UCSD-AML1 (cell line): ENCODE data around the gene ZNF346.

Source experiments
- DNase-seq: peaks from one replicate; lab custom pipeline; 2025; ENCODE audit not compliant: unreplicated experiment; lab: John Stamatoyannopoulos, UW

The ZNF346 gene

DNA sequence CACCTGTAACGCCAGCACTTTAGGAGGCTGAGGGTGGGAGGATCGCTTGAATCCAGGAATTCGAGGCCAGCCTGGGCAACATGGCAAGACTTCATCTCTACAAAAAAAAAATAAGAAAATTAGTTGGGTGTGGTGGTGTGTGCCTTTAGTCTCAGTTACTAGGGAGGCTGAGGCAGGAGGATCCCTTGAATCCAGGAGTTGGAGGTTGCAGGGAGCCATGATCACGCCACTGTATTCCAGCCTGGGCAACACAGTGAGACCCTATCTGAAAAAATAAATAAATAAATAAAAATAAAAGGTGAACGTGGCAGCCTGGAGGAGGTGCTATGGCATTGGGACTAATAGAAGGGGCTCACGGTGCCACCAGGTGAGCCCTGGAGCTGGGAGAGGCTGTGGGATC lies 71.3 kb downstream of the ZNF346 start:
- DNase-seq, result no peak

- no peak for DNase-seq
Observed at GRCh38 chr5:177094224-177095087, 72.0 kb downstream of the ZNF346 start.

GRCh38 chr5:177095088-177095669 lies 72.7 kb downstream of the ZNF346 start:
- no peak for DNase-seq

GRCh38 chr5:177096162-177097015 lies 73.9 kb downstream of the ZNF346 start:
- no peak for DNase-seq

GRCh38 chr5:177097016-177097985 lies 74.8 kb downstream of the ZNF346 start:
- no peak for DNase-seq

GRCh38 chr5:177098120-177098469 lies 75.6 kb downstream of the ZNF346 start:
- no peak for DNase-seq

DNA sequence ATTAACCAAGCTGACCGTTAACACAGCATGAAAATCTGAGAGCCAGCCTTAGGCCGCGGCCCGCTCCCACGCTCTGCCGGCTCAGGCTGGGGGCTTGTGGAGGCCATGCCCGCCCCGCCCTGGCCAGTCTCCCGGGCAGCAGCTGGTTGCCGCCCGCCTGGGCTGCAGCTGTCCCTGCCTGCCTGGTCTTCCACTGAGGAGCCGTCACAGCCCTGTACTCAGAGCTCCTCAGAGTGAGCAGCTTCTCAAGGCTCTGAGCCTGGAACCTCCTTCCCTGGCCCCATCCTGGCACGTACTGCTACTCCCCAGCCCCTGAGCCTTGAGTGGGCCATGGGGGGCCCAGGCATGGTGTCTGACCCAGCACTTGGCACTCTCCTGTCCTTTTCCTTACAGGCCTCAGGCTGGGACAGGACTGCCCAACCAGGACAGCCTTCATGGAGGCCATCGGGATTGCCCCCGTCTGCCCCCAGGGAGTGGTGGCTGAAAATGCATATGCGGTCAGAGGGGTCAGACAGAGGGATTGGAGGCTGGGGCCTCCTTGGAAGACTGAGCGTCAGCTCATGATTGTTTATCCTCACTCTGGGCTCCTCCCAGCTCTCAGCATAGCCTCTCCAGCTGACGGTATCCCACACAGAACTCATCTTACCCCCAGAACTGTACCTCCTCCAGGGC lies 76.1 kb downstream of the ZNF346 start:
- no peak for DNase-seq

- DNase-seq, result no peak
Observed at GRCh38 chr5:177099422-177100093, 77.1 kb downstream of the ZNF346 start.

DNA sequence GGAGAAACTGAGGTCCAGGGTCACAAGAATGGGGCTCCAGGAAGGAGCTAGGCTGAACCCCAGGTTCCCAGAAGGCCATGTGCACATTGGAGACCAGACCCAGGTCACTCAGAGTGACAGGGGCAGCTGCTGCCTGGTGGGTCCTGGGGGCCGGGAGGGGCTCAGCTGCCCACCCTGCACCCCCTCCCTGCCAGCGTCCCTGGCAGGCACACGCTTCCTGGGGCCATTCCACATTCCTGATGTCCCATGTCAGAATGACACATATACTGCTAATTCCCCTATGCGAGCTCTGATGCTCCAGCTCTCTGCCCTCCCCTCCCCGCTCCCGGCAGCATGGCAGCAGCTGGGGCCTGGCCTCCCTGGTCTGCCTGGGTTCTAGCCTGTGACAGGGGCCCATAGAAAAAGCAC lies 78.2 kb downstream of the ZNF346 start:
- DNase-seq, result no peak

DNA sequence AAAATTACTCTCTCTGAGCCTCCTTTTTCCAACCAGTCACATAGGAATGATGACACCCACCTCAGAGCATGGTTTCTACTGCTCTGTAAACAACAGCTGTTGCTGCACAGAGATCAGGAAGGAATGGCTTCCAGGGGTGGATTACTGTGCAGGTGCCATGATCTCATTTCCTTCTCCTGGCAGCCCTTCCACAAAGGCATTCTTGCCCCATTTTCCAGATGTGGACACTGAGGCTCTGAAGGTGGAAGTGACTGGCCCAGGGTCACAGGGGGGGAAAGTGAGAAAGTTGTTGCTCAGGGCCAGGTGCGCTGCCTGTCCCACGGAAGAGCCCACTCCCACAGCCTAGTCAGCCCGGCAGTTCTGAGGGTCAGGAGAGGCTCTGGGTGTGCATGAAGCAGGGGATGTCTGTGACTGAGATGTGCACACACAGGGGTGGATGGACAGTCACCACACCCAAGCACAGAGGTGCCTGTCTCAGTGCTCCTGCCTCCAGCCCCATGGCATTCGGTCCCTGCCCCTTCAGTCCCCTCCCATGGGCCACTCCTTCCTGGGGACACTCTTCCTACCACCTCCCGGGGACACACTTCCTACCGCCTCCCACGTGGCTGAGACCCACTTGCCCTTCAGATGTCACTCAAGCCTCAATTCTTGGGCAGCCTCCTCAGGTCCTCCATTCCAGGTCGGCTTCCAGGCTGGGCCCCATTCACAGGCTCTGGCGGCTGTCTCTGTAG lies 81.2 kb downstream of the ZNF346 start:
- no peak for DNase-seq

DNA sequence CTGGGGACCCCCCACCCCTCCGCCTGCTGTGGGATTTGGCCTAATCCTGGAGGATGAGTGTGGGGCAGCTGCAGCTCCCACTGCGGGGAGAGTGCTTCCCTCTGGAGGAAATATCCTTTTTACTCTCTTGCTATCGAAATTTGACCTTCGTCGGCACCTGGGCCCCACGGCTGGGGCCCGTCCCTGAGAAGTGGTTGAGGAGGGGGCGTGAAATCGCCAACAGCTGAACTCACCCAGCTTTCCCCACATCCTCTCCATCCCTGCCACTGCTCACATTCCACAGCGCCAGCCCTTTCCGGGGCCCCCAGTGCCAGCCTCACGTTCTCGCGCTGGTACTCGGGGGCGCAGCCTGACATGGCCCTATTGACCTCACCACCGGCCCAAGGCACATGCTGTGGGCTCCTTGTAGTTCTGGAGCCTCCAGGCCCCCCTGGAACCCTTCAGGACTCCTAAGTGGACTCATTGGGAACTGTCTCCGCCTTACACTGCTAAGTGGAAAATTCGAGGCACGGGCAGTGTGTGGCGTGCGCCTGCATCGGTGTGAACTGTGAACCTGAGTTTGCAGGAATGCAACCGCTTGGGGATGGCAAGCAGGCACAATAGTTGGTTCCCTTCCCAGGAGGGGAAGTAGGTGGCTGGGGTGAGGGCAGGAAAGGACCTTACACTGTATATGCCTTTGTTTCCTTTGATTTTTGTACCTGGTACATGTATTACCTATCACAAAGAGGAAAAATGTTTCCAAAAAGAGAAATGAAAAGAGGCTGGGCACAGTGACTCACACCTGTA lies 83.4 kb downstream of the ZNF346 start:
- DNase-seq, result no peak

- no peak for DNase-seq
Observed at GRCh38 chr5:177107159-177107558, 84.7 kb downstream of the ZNF346 start.

GRCh38 chr5:177109810-177110209 lies 87.3 kb downstream of the ZNF346 start:
- DNase-seq, result no peak

DNA sequence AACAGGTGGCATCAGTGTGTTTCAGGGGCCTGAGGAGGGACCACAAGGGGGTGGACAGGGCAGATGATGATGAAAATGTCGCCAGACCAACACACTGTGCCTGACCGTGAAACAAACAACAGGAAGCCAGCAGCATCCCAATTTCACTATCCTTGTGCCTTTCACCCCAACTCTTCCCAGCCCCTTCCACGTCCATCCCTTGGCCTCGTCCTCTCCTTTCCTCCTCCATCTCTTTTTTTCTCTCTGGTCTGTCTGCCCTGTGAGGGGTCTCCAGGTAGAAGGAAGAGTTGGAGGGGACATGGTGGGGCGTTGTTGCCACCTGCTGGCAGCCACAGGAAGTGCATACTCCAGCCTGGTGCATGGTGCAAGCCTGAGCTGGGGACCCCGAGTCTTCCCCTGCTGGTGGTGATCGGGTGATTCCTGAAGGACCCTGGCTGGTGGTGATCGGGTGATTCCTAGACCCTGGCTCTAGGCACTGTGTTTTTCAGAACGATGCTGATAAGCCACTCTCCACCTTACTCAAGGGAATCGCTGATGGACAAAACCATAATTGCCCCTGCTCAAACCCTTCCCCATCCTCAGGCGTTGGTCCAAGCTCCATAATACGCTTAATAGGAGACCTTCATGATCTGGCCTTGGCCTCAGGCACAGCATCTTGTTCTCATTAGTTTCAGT lies 89.4 kb downstream of the ZNF346 start:
- peak; percentile 60 for DNase-seq

DNA sequence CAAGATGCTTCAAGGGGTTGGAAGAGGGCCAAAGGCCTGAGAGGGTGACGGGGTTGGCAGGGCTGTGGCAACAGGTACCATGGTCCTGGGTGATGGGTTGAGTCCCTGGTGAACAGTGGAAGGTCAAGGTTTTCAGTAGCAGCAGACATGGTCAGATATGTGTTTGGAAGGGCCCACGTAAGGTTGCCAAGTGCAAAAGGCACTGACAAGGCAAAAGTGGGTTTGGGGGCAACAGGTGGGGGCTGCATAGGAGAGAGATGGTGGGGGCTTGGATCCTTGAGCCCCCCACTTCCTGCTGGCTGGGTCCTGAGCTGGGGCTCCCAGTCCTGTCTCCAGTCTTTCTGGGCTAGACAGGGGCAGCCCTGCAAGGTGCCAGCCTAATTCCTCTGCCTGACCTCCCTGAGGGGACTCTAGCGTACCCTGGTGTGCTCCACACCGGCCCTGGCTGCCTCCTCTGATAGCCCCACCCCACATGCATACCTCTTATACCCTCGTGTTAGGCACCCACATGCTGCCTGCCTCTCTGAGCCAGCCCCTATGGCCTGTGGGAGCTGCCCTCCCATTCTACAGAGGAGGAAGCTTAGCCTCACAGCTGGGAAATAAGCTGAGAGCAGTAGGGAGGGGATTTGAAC lies 90.2 kb downstream of the ZNF346 start:
- DNase-seq, result no peak

GRCh38 chr5:177113566-177114424 lies 91.3 kb downstream of the ZNF346 start:
- peak; percentile 78 for DNase-seq
